SU-DHL-6 (cell line): ENCODE results near the gene STIL.

Source experiments
- EZH2phosphoT487 ChIP-seq: fragments of 200-600 bp; sonication (generic), shearing (Covaris generic); conservative IDR thresholded peaks from 2 replicates; pipeline ENCODE4 v1.6.1; 2018; ENCODE audit warnings: mild to moderate bottlenecking, antibody characterized with exemption, low read length, moderate library complexity, mixed read lengths
- TF ChIP-seq, protein P1 (sequence below): fragments of 200-600 bp; sonication (generic); IDR thresholded peaks from one replicate; pipeline ENCODE4 v1.5.1; 2017; ENCODE audit warnings: antibody characterized with exemption, mild to moderate bottlenecking, low read length, moderate library complexity; ENCODE audit not compliant: insufficient read depth, poor library complexity, severe bottlenecking

DNA sequence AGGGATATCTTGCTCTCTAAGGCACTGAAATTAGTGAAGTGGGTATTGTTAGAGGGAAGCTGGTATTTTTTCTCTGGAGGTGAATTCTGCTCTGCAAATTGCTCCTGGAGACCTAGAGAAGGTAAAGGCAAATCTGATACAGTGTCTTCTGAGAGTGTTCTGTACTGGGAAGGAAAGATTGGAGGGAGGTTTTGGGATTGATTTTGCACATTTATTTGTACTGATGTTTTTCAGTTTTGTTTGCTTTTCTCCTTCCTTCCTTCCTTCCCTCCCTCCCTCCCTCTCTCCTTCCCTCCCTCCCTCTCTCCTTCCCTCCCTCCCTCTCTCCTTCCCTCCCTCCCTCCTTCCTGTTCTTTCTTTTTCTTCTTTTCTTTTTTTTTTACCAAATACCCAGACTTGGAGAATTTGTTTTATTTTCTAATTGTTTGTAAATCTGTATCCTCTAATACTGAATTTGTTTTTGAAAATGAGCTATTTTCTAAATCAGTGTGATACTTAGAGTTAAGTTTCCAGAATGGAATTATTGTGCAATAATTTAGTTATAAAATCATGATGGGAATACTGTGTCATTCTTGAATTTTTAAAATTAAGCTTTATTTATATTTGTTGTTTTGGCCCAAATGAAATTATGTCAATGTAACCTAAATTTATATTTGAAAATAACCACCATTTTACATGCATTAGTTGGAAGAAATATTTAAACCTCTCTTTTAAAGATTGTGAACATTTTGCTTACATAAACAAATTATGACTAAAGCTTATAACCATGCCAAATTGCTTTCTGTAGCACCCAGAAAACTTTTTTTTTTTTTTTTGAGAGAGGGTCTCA, 24.5 kb upstream of the STIL start:
- TF ChIP-seq, protein P1, sequence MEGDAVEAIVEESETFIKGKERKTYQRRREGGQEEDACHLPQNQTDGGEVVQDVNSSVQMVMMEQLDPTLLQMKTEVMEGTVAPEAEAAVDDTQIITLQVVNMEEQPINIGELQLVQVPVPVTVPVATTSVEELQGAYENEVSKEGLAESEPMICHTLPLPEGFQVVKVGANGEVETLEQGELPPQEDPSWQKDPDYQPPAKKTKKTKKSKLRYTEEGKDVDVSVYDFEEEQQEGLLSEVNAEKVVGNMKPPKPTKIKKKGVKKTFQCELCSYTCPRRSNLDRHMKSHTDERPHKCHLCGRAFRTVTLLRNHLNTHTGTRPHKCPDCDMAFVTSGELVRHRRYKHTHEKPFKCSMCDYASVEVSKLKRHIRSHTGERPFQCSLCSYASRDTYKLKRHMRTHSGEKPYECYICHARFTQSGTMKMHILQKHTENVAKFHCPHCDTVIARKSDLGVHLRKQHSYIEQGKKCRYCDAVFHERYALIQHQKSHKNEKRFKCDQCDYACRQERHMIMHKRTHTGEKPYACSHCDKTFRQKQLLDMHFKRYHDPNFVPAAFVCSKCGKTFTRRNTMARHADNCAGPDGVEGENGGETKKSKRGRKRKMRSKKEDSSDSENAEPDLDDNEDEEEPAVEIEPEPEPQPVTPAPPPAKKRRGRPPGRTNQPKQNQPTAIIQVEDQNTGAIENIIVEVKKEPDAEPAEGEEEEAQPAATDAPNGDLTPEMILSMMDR: no peak
- TF ChIP-seq EZH2phosphoT487: no peak
